ENCODE results near the gene LRRC45. TPM values are rescaled to one million over a fixed set of nuclear protein-coding genes. Genes with fewer than 3 reads are reported as not detected.
"Not testable (repeated sequence)": the region's sequence is repeated elsewhere in the genome, so short reads cannot be mapped to it uniquely, and the experiment has no call there.

Gene LRRC45
- total RNA-seq, 5 donors from 2014 or later (not counting 1 experiment from before 2014, with no cell fraction given) = 13.3 to 28.5 (median 22.3) TPM

DNA sequence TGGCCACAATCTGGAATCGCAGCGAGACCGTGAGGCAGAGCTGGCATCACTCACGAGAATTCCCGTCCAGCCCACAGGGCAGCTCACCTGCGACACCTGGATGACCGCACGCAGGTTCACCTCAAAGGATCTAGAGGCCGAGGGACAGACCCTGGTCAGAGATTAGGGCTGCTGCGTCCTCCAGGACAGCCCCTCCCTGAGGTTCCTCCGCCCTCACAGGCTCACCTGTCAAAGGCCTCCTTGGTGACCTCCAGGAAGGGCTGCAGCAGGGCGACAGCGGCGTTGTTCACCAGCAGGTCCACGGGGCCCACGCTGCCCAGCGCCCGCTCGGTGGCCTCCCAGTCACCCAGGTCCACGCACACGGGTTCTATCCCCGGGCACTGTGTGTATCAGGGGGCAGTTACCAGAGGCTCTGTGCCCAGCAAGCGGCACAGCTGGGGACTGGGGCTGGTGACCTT, 13.6 kb downstream of the LRRC45 start:
- Mint-ChIP-seq H3K27me3 (no peaks in the 10 kb centered on the region), H3K4me1 (peaks cover 16 to 31% (median 29%) of the 10 kb centered on the region in 3 donors), H3K9me3 (no peaks in the 10 kb centered on the region), H3K27ac (peak overlapping the region; percentile 39 to 59), H3K36me3 (peaks cover 6% of the 10 kb centered on the region), H3K4me3 (peak overlapping the region; percentile 70 to 88 (median 72))
- POLR2A ChIA-PET = no interaction called here
- ATAC-seq (replicated peaks in 1 of 4) = no peak
- Histone ChIP-seq H3K4me3 (ENCODE audit: control insufficient read depth in 1 of 2, extremely low read depth in 1 of 2, low read length in 1 of 2) (peak overlapping the region; percentile 59 to 78), H3K36me3 (ENCODE audit: control insufficient read depth in 2 of 2, extremely low read depth in 1 of 2, insufficient read depth in 1 of 2, low read length in 1 of 2) (peaks cover 0 to 5% of the 10 kb centered on the region in 2 donors), H3K27me3 (replicated peaks in 1 of 2; ENCODE audit: control insufficient read depth in 2 of 2, extremely low read depth in 1 of 2, insufficient read depth in 2 of 2, low read length in 1 of 2) (peaks cover 0 to 8% of the 10 kb centered on the region in 2 experiments), H3K27ac (ENCODE audit: low read length) (peak overlapping the region; percentile 55), H3K4me1 (ENCODE audit: control insufficient read depth in 1 of 2, extremely low read depth in 1 of 2, insufficient read depth in 2 of 2, low read length in 2 of 2) (peaks cover 8 to 31% of the 10 kb centered on the region in 2 experiments), H3K9me3 (no peaks in the 10 kb centered on the region)
- no peak for DNase-seq
- CTCF ChIA-PET = no interaction called here
- 52% methylated on average over 22 of the region's 23 CpGs for WGBS (ENCODE audit: insufficient coverage)

DNA sequence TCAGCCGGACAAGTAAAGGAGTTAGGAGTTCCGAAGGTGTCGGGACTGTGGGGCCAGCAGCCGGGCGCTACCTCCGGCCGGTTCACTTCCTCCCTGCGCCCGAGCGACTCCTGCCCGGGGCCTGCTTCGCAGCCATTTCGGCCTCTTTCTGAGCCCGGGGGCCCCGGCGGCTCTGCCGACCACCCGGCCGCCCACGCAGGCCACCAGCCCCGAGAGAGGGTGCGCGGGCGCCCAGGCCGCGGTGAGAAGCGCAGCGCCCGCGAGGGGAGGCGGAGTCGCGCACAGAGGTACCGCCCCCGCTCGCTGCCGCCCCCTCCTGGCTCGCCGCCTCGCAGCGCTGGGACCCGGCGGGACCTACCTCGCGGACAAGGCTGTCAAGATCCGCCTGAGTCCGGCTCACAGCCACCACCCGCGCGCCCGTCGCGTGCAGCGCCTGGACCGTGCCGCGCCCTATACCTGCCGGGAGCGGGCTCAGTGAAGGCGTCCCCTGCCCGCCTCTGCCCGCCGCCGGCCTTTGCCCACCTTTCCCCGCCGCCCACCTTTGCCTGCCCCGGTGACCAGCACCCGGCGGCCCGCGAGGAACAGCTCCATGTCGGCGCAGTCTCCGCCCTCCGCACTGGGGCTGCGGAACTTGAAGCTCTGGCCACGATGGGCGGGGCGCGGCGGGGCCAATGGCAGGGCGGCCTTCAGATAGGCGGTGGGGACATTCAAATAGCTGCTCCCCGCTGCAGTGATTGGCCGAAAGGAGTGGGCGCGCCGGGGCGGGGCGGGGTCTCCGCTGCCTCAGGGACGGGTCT, 14.2 kb downstream of the LRRC45 start, which contains the start of gene DCXR:
TSS of gene DCXR (minus strand) at position 606 of the 797 bp plus-strand sequence. CDS start at position 591, 15 bp downstream.
- H3K9me3 ChIP-seq = no peaks in the 10 kb centered on the region
- no peaks in the 10 kb centered on the region for H3K9me3 Mint-ChIP-seq
- ChIA-PET POLR2A (interaction anchor here (0.5 to 1.0 kb wide), 3 partner anchors 15 to 99 kb away, joined by 4 to 6 read pairs (median 4); partner anchors contain the start of gene CENPX (in 1 of the 2)), CTCF (interaction anchor here in 1 of 2 donors (0.6 to 1.6 kb wide), 12 partner anchors 9 to 263 kb away, joined by 3 to 17 read pairs (median 4); partner anchors contain the start of genes CENPX and LRRC45)
- DNase-seq = peak; percentile 87 to 97 (median 92)
- peaks cover 0 to 4% of the 10 kb centered on the region in 2 experiments for H3K27me3 ChIP-seq (replicated peaks in 1 of 2; ENCODE audit: control insufficient read depth in 2 of 2, extremely low read depth in 1 of 2, insufficient read depth in 2 of 2, low read length in 1 of 2)
- under 1% methylated on average over 91 of the region's 92 CpGs for WGBS (ENCODE audit: insufficient coverage)
- no peaks in the 10 kb centered on the region for H3K27me3 Mint-ChIP-seq
- peak; percentile 91 to 94 (median 94) for ATAC-seq (replicated peaks in 1 of 4)
- peak within 1 kb of the TSS; percentile 90 to 93 for H3K27ac Mint-ChIP-seq
- peaks cover 16 to 31% (median 29%) of the 10 kb centered on the region in 3 donors for H3K4me1 Mint-ChIP-seq
- peaks cover 8 to 27% of the 10 kb centered on the region in 2 experiments for H3K4me1 ChIP-seq (ENCODE audit: control insufficient read depth in 1 of 2, extremely low read depth in 1 of 2, insufficient read depth in 2 of 2, low read length in 2 of 2)
- peak within 1 kb of the TSS; percentile 59 to 78 for H3K4me3 ChIP-seq (ENCODE audit: control insufficient read depth in 1 of 2, extremely low read depth in 1 of 2, low read length in 1 of 2)
- H3K4me3 Mint-ChIP-seq = peak within 1 kb of the TSS; percentile 82 to 88 (median 87)
- peaks cover 0 to 5% of the 10 kb centered on the region in 2 donors for H3K36me3 ChIP-seq (ENCODE audit: control insufficient read depth in 2 of 2, extremely low read depth in 1 of 2, insufficient read depth in 1 of 2, low read length in 1 of 2)
- H3K27ac ChIP-seq (ENCODE audit: low read length) = peak within 1 kb of the TSS; percentile 55
- H3K36me3 Mint-ChIP-seq = peaks cover 6% of the 10 kb centered on the region

DNA sequence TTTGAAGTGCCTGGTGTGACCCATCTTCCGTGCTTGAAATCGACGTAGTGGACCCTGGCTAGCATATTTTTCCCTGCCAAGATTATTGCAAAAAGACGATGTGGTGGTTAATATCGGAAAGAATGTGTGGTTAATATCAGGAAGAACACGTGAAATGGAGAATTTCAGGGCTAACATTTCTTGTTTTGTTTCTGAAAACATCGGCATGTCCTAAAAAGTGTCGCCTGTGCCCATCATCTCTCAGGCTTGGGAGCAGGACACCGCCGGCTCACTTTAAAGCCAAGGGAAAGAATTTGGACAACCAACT, 14.7 kb downstream of the LRRC45 start:
- peaks cover 0 to 5% of the 10 kb centered on the region in 2 donors for H3K36me3 ChIP-seq (ENCODE audit: control insufficient read depth in 2 of 2, extremely low read depth in 1 of 2, insufficient read depth in 1 of 2, low read length in 1 of 2)
- peaks cover 8 to 23% of the 10 kb centered on the region in 2 experiments for H3K4me1 ChIP-seq (ENCODE audit: control insufficient read depth in 1 of 2, extremely low read depth in 1 of 2, insufficient read depth in 2 of 2, low read length in 2 of 2)
- Mint-ChIP-seq H3K27me3 (no peaks in the 10 kb centered on the region), H3K27ac (peak overlapping the region; percentile 90 to 93), H3K36me3 (peaks cover 6% of the 10 kb centered on the region), H3K9me3 (no peaks in the 10 kb centered on the region), H3K4me1 (peaks cover 16 to 30% (median 28%) of the 10 kb centered on the region in 3 donors), H3K4me3 (peak overlapping the region; percentile 82 to 88 (median 87))
- CTCF ChIA-PET = interaction anchor here in 1 of 2 donors (0.6 to 1.6 kb wide), 12 partner anchors 10 to 262 kb away, joined by 3 to 17 read pairs (median 4); partner anchors contain the start of genes CENPX and LRRC45
- POLR2A ChIA-PET = interaction anchor here (0.5 to 1.0 kb wide), 3 partner anchors 15 to 99 kb away, joined by 4 to 6 read pairs (median 4); partner anchors contain the start of gene CENPX (in 1 of the 2)
- H3K27ac ChIP-seq (ENCODE audit: low read length) = no peak overlapping the region
- ATAC-seq (replicated peaks in 1 of 4) = no peak
- H3K4me3 ChIP-seq (ENCODE audit: control insufficient read depth in 1 of 2, extremely low read depth in 1 of 2, low read length in 1 of 2) = peak overlapping the region in 1 of 2 donors; percentile 59
- 4% methylated on average over 10 of the region's 10 CpGs for WGBS (ENCODE audit: insufficient coverage)
- H3K27me3 ChIP-seq (replicated peaks in 1 of 2; ENCODE audit: control insufficient read depth in 2 of 2, extremely low read depth in 1 of 2, insufficient read depth in 2 of 2, low read length in 1 of 2) = no peaks in the 10 kb centered on the region
- H3K9me3 ChIP-seq = no peaks in the 10 kb centered on the region
- no peak for DNase-seq

GRCh38 chr17:82038796-82039409, 15.8 kb downstream of the LRRC45 start:
- not testable (repeated sequence) for H3K36me3 ChIP-seq (ENCODE audit: control insufficient read depth in 2 of 2, extremely low read depth in 1 of 2, insufficient read depth in 1 of 2, low read length in 1 of 2); H3K27ac ChIP-seq (ENCODE audit: low read length); ATAC-seq (replicated peaks in 1 of 4); H3K36me3 Mint-ChIP-seq; H3K9me3 Mint-ChIP-seq; H3K9me3 ChIP-seq; DNase-seq; H3K4me3 ChIP-seq (ENCODE audit: control insufficient read depth in 1 of 2, extremely low read depth in 1 of 2, low read length in 1 of 2); H3K27me3 Mint-ChIP-seq; H3K27me3 ChIP-seq (replicated peaks in 1 of 2; ENCODE audit: control insufficient read depth in 2 of 2, extremely low read depth in 1 of 2, insufficient read depth in 2 of 2, low read length in 1 of 2)
- H3K4me1 Mint-ChIP-seq = peaks cover 16 to 28% (median 27%) of the 10 kb centered on the region in 3 donors
- CTCF ChIA-PET = interaction anchor here in 1 of 2 donors (1.1 kb wide), 1 partner anchor 160 kb away, joined by 3 read pairs; no protein-coding TSS in a partner anchor
- 78% methylated on average over 13 of the region's 16 CpGs for WGBS (ENCODE audit: insufficient coverage)
- POLR2A ChIA-PET = interaction anchor here in 1 of 2 donors (0.6 kb wide), 1 partner anchor 145 kb away, joined by 6 read pairs; no protein-coding TSS in a partner anchor
- H3K4me3 Mint-ChIP-seq = peak overlapping the region in 1 of 3 donors; percentile 12
- H3K4me1 ChIP-seq (ENCODE audit: control insufficient read depth in 1 of 2, extremely low read depth in 1 of 2, insufficient read depth in 2 of 2, low read length in 2 of 2) = peaks cover 8 to 23% of the 10 kb centered on the region in 2 experiments
- peak overlapping the region in 1 of 2 donors; percentile 22 for H3K27ac Mint-ChIP-seq

- ChIA-PET POLR2A (no interaction called here), CTCF (no interaction called here)
- Mint-ChIP-seq H3K27me3 (no peaks in the 10 kb centered on the region), H3K4me3 (no peak overlapping the region), H3K36me3 (peaks cover 6% of the 10 kb centered on the region), H3K9me3 (no peaks in the 10 kb centered on the region), H3K4me1 (peaks cover 16 to 28% (median 27%) of the 10 kb centered on the region in 3 donors), H3K27ac (peak overlapping the region in 1 of 2 donors; percentile 36)
- H3K27ac ChIP-seq (ENCODE audit: low read length) = no peak overlapping the region
- peaks cover 0 to 5% of the 10 kb centered on the region in 2 donors for H3K36me3 ChIP-seq (ENCODE audit: control insufficient read depth in 2 of 2, extremely low read depth in 1 of 2, insufficient read depth in 1 of 2, low read length in 1 of 2)
- no peaks in the 10 kb centered on the region for H3K9me3 ChIP-seq
- 91% methylated on average over 6 of the region's 8 CpGs for WGBS (ENCODE audit: insufficient coverage)
- H3K4me3 ChIP-seq (ENCODE audit: control insufficient read depth in 1 of 2, extremely low read depth in 1 of 2, low read length in 1 of 2) = no peak overlapping the region
- H3K27me3 ChIP-seq (replicated peaks in 1 of 2; ENCODE audit: control insufficient read depth in 2 of 2, extremely low read depth in 1 of 2, insufficient read depth in 2 of 2, low read length in 1 of 2) = no peaks in the 10 kb centered on the region
- DNase-seq = no peak
- H3K4me1 ChIP-seq (ENCODE audit: control insufficient read depth in 1 of 2, extremely low read depth in 1 of 2, insufficient read depth in 2 of 2, low read length in 2 of 2) = peaks cover 8 to 23% of the 10 kb centered on the region in 2 experiments
- ATAC-seq (replicated peaks in 1 of 4) = no peak
Observed at GRCh38 chr17:82039695-82040299, 16.7 kb downstream of the LRRC45 start.
